CD8-positive, alpha-beta memory T cell (primary cell): ENCODE data around the gene GRHL1. TPM values are rescaled to one million over a fixed set of nuclear protein-coding genes. Genes with fewer than 3 reads are reported as not detected.

ENCODE experiments used
- CTCF ChIA-PET: fragments of 350-600 bp; sonication (Branson Sonifier 250); formaldehyde crosslinking; loops from one replicate; lab custom pipeline; 2021; ENCODE audit warnings: antibody characterized with exemption; lab: Charles Lee
- POLR2A ChIA-PET: fragments of 350-600 bp; sonication (Branson Sonifier 250); formaldehyde crosslinking; loops from one replicate; lab custom pipeline; 2021; ENCODE audit warnings: antibody characterized with exemption; lab: Charles Lee
- DNase-seq, 5 donors: peaks; one replicate each; pipeline versions ENCODE4 v3.0.0 to v3.0.0-alpha.2; 2020 to 2022; ENCODE audit warnings: mixed read lengths in 1 of 5
- H3K27ac ChIP-seq: one replicate; pipeline ENCODE4 v1.7.0; 2013; ENCODE audit warnings: low read depth, mild to moderate bottlenecking, low read length, moderate library complexity
- H3K27me3 ChIP-seq: 2 replicates; pipeline ENCODE4 v1.7.0; 2013; ENCODE audit warnings: low read length, mild to moderate bottlenecking; ENCODE audit not compliant: insufficient read depth, poor library complexity, severe bottlenecking
- H3K36me3 ChIP-seq: 2 replicates; pipeline ENCODE4 v1.7.0; 2013; ENCODE audit warnings: mild to moderate bottlenecking, low read length, moderate library complexity; ENCODE audit not compliant: insufficient read depth
- H3K4me1 ChIP-seq: 2 replicates; pipeline ENCODE4 v1.7.0; 2013; ENCODE audit warnings: mild to moderate bottlenecking, low read length, moderate library complexity; ENCODE audit not compliant: insufficient read depth
- H3K4me3 ChIP-seq: 2 replicates; pipeline ENCODE4 v1.7.0; 2013; ENCODE audit warnings: mild to moderate bottlenecking, low read length
- H3K9me3 ChIP-seq: 2 replicates; pipeline ENCODE4 v1.7.0; 2013; ENCODE audit warnings: mild to moderate bottlenecking, low read length
- H3K27ac Mint-ChIP-seq, 8 donors: one replicate each; pipeline ENCODE4 v1.8.0; 2020 to 2021; ENCODE audit warnings: mixed read lengths in 8 of 8, mild to moderate bottlenecking in 6 of 8, inconsistent platforms in 3 of 8, moderate library complexity in 3 of 8
- H3K27me3 Mint-ChIP-seq, 2 donors: one replicate each; pipeline ENCODE4 v1.8.0; 2020 to 2021; ENCODE audit warnings: mixed read lengths in 2 of 2, mild to moderate bottlenecking in 1 of 2, moderate library complexity in 1 of 2
- H3K36me3 Mint-ChIP-seq, 3 donors: one replicate each; pipeline ENCODE4 v1.8.0; 2020 to 2021; ENCODE audit warnings: mixed read lengths in 3 of 3, inconsistent platforms in 1 of 3, mild to moderate bottlenecking in 1 of 3
- H3K4me1 Mint-ChIP-seq, 3 donors: one replicate each; pipeline ENCODE4 v1.8.0; 2020 to 2021; ENCODE audit warnings: mixed read lengths in 3 of 3, inconsistent platforms in 1 of 3, mild to moderate bottlenecking in 1 of 3
- H3K4me3 Mint-ChIP-seq, 7 donors: one replicate each; pipeline ENCODE4 v1.8.0; 2020 to 2021; ENCODE audit warnings: mixed read lengths in 7 of 7, mild to moderate bottlenecking in 6 of 7, moderate library complexity in 4 of 7, inconsistent platforms in 2 of 7
- H3K9me3 Mint-ChIP-seq, 5 donors: one replicate each; pipeline ENCODE4 v1.8.0; 2020 to 2022; ENCODE audit warnings: mixed read lengths in 5 of 5, mild to moderate bottlenecking in 3 of 5, moderate library complexity in 2 of 5, inconsistent platforms in 1 of 5
- polyA plus RNA-seq: library from polyadenylated mRNA; unstranded; fragments of 300-500 nt; fragmentation: Illumina TruSeq; gene quantifications from one replicate; pipeline ENCODE4 v1.2.3, GENCODE V29; 2021
- total RNA-seq, 2 experiments: library from RNA; stranded (reverse); gene quantifications; one replicate each; pipeline ENCODE4 v1.2.3, GENCODE V29; 2021

Gene GRHL1
- total and polyA plus RNA-seq, 3 experiments from 2014 or later, result 0.12 to 0.93 (median 0.88) TPM

- no peaks in the 10 kb centered on the region for H3K4me1 Mint-ChIP-seq
- no peak for DNase-seq
- H3K4me3 ChIP-seq, result no peak overlapping the region
- H3K27me3 ChIP-seq, result no peaks in the 10 kb centered on the region
- no peaks in the 10 kb centered on the region for H3K9me3 ChIP-seq
- H3K4me3 Mint-ChIP-seq, result no peak overlapping the region
- H3K27ac ChIP-seq, result no peak overlapping the region
- CTCF ChIA-PET, result interaction anchor here (3.7 kb wide), 1 partner anchor 17 kb away, joined by 14 read pairs; no protein-coding TSS in a partner anchor
- H3K36me3 ChIP-seq, result no peaks in the 10 kb centered on the region
- H3K27me3 Mint-ChIP-seq, result peaks cover 2 to 12% of the 10 kb centered on the region in 2 donors
- no peaks in the 10 kb centered on the region for H3K9me3 Mint-ChIP-seq
- H3K4me1 ChIP-seq, result no peaks in the 10 kb centered on the region
- no peaks in the 10 kb centered on the region for H3K36me3 Mint-ChIP-seq
- POLR2A ChIA-PET, result no interaction called here
- H3K27ac Mint-ChIP-seq, result no peak overlapping the region
Observed at GRCh38 chr2:10001586-10001985, 50.1 kb downstream of the GRHL1 start.

GRCh38 chr2:10002109-10002508 is 50.6 kb downstream of the GRHL1 start:
- Histone ChIP-seq H3K4me1 (no peaks in the 10 kb centered on the region), H3K4me3 (no peak overlapping the region), H3K27ac (no peak overlapping the region), H3K9me3 (no peaks in the 10 kb centered on the region), H3K36me3 (no peaks in the 10 kb centered on the region), H3K27me3 (no peaks in the 10 kb centered on the region)
- CTCF ChIA-PET, result interaction anchor here (3.7 kb wide), 1 partner anchor 17 kb away, joined by 14 read pairs; no protein-coding TSS in a partner anchor
- DNase-seq, result no peak
- Mint-ChIP-seq H3K27ac (no peak overlapping the region), H3K36me3 (no peaks in the 10 kb centered on the region), H3K27me3 (peaks cover 5 to 17% of the 10 kb centered on the region in 2 donors), H3K4me1 (no peaks in the 10 kb centered on the region), H3K9me3 (no peaks in the 10 kb centered on the region), H3K4me3 (no peak overlapping the region)
- POLR2A ChIA-PET, result no interaction called here

- ChIA-PET CTCF (interaction anchor here (3.7 kb wide), 1 partner anchor 18 kb away, joined by 14 read pairs; no protein-coding TSS in a partner anchor), POLR2A (no interaction called here)
- H3K36me3 ChIP-seq, result no peaks in the 10 kb centered on the region
- Mint-ChIP-seq H3K27ac (no peak overlapping the region), H3K27me3 (peaks cover 5 to 22% of the 10 kb centered on the region in 2 donors), H3K36me3 (no peaks in the 10 kb centered on the region), H3K4me1 (no peaks in the 10 kb centered on the region), H3K9me3 (no peaks in the 10 kb centered on the region), H3K4me3 (no peak overlapping the region)
- no peaks in the 10 kb centered on the region for H3K9me3 ChIP-seq
- no peaks in the 10 kb centered on the region for H3K27me3 ChIP-seq
- no peak overlapping the region for H3K27ac ChIP-seq
- H3K4me1 ChIP-seq, result no peaks in the 10 kb centered on the region
- no peak overlapping the region for H3K4me3 ChIP-seq
- DNase-seq, result no peak
Observed at GRCh38 chr2:10002681-10003080, 51.2 kb downstream of the GRHL1 start.

GRCh38 chr2:10003206-10004125 is 52.0 kb downstream of the GRHL1 start:
- H3K27me3 ChIP-seq, result no peaks in the 10 kb centered on the region
- peaks cover 9 to 30% of the 10 kb centered on the region in 2 donors for H3K27me3 Mint-ChIP-seq
- no peaks in the 10 kb centered on the region for H3K9me3 ChIP-seq
- no peaks in the 10 kb centered on the region for H3K36me3 Mint-ChIP-seq
- H3K4me3 Mint-ChIP-seq, result no peak overlapping the region
- no peak for DNase-seq
- H3K36me3 ChIP-seq, result no peaks in the 10 kb centered on the region
- ChIA-PET POLR2A (no interaction called here), CTCF (no interaction called here)
- H3K4me1 Mint-ChIP-seq, result no peaks in the 10 kb centered on the region
- no peak overlapping the region for H3K4me3 ChIP-seq
- no peak overlapping the region for H3K27ac Mint-ChIP-seq
- no peaks in the 10 kb centered on the region for H3K4me1 ChIP-seq
- H3K27ac ChIP-seq, result no peak overlapping the region
- H3K9me3 Mint-ChIP-seq, result no peaks in the 10 kb centered on the region

- Mint-ChIP-seq H3K9me3 (no peaks in the 10 kb centered on the region), H3K27me3 (peaks cover 9 to 40% of the 10 kb centered on the region in 2 donors), H3K36me3 (no peaks in the 10 kb centered on the region), H3K27ac (no peak overlapping the region), H3K4me3 (no peak overlapping the region), H3K4me1 (no peaks in the 10 kb centered on the region)
- no peaks in the 10 kb centered on the region for H3K36me3 ChIP-seq
- H3K4me1 ChIP-seq, result no peaks in the 10 kb centered on the region
- DNase-seq, result no peak
- H3K9me3 ChIP-seq, result no peaks in the 10 kb centered on the region
- H3K27ac ChIP-seq, result no peak overlapping the region
- no peaks in the 10 kb centered on the region for H3K27me3 ChIP-seq
- H3K4me3 ChIP-seq, result no peak overlapping the region
- POLR2A ChIA-PET, result no interaction called here
- CTCF ChIA-PET, result interaction anchor here (0.7 to 2.3 kb wide), 2 partner anchors 20 to 44 kb away, joined by 4 to 9 read pairs; no protein-coding TSS in a partner anchor
Observed at GRCh38 chr2:10004401-10004800, 52.9 kb downstream of the GRHL1 start.

- H3K9me3 ChIP-seq, result no peaks in the 10 kb centered on the region
- H3K4me3 Mint-ChIP-seq, result no peak overlapping the region
- no peaks in the 10 kb centered on the region for H3K9me3 Mint-ChIP-seq
- H3K36me3 Mint-ChIP-seq, result no peaks in the 10 kb centered on the region
- H3K27me3 ChIP-seq, result no peaks in the 10 kb centered on the region
- H3K27ac Mint-ChIP-seq, result no peak overlapping the region
- peaks cover 9 to 40% of the 10 kb centered on the region in 2 donors for H3K27me3 Mint-ChIP-seq
- ChIA-PET POLR2A (no interaction called here), CTCF (interaction anchor here (0.7 to 2.3 kb wide), 2 partner anchors 20 to 44 kb away, joined by 4 to 9 read pairs; no protein-coding TSS in a partner anchor)
- H3K4me3 ChIP-seq, result no peak overlapping the region
- no peaks in the 10 kb centered on the region for H3K36me3 ChIP-seq
- no peaks in the 10 kb centered on the region for H3K4me1 Mint-ChIP-seq
- no peak for DNase-seq
- no peaks in the 10 kb centered on the region for H3K4me1 ChIP-seq
- H3K27ac ChIP-seq, result no peak overlapping the region
Observed at GRCh38 chr2:10004836-10005235, 53.3 kb downstream of the GRHL1 start.

- no peak for DNase-seq
- no peak overlapping the region for H3K4me3 ChIP-seq
- no peaks in the 10 kb centered on the region for H3K27me3 ChIP-seq
- H3K36me3 ChIP-seq, result no peaks in the 10 kb centered on the region
- Mint-ChIP-seq H3K4me3 (no peak overlapping the region), H3K27me3 (peaks cover 9 to 40% of the 10 kb centered on the region in 2 donors), H3K36me3 (no peaks in the 10 kb centered on the region), H3K9me3 (no peaks in the 10 kb centered on the region), H3K27ac (no peak overlapping the region), H3K4me1 (no peaks in the 10 kb centered on the region)
- ChIA-PET POLR2A (no interaction called here), CTCF (interaction anchor here (2.3 kb wide), 1 partner anchor 21 kb away, joined by 9 read pairs; no protein-coding TSS in a partner anchor)
- no peaks in the 10 kb centered on the region for H3K9me3 ChIP-seq
- no peaks in the 10 kb centered on the region for H3K4me1 ChIP-seq
- H3K27ac ChIP-seq, result no peak overlapping the region
Observed at GRCh38 chr2:10005461-10006235, 54.2 kb downstream of the GRHL1 start.
